Neural progenitor cell (in vitro differentiated cells): Measurements from ENCODE around the gene ADAMTS3. TPM values are rescaled to one million over a fixed set of nuclear protein-coding genes. Genes with fewer than 3 reads are reported as not detected.

ENCODE experiments used
- DNase-seq: peaks from one replicate; pipeline ENCODE4 v3.0.0-alpha.2; 2016; ENCODE audit warnings: low spot score
- H2AFZ ChIP-seq: fragments of 200-600 bp; sonication (generic); replicated peaks from 2 replicates; pipeline ENCODE4 v1.6.1; 2016; ENCODE audit warnings: antibody characterized with exemption
- H3F3A ChIP-seq: fragments of 200-600 bp; sonication (generic); 2 replicates; pipeline ENCODE4 v1.6.1; 2016; ENCODE audit warnings: antibody characterized with exemption, low read depth
- H3K27ac ChIP-seq: fragments of 200-600 bp; sonication (generic); 2 replicates; pipeline ENCODE4 v1.5.1; 2016; ENCODE audit warnings: mild to moderate bottlenecking
- H3K27me3 ChIP-seq: fragments of 200-600 bp; sonication (generic); 2 replicates; pipeline ENCODE4 v1.6.1; 2016; ENCODE audit warnings: mild to moderate bottlenecking, moderate library complexity
- H3K36me3 ChIP-seq: fragments of 200-600 bp; sonication (generic); 2 replicates; pipeline ENCODE4 v1.5.1; 2016
- H3K4me1 ChIP-seq: fragments of 200-600 bp; sonication (generic); 2 replicates; pipeline ENCODE4 v1.6.1; 2016; ENCODE audit warnings: mixed run types
- H3K4me2 ChIP-seq: fragments of 200-600 bp; sonication (generic); 2 replicates; pipeline ENCODE4 v1.6.1; 2016
- H3K4me3 ChIP-seq: fragments of 200-600 bp; sonication (generic); 2 replicates; pipeline ENCODE4 v1.5.1; 2016
- H3K79me2 ChIP-seq: fragments of 200-600 bp; sonication (generic); 2 replicates; pipeline ENCODE4 v1.6.1; 2016; ENCODE audit warnings: low read depth
- H3K9ac ChIP-seq: fragments of 200-600 bp; sonication (generic); 2 replicates; pipeline ENCODE4 v1.6.1; 2016
- H3K9me3 ChIP-seq: fragments of 200-600 bp; sonication (generic); 2 replicates; pipeline ENCODE4 v1.5.1; 2016; ENCODE audit warnings: low read depth
- H4K20me1 ChIP-seq: fragments of 200-600 bp; sonication (generic); 2 replicates; pipeline ENCODE4 v1.6.1; 2016; ENCODE audit warnings: low read depth
- H3K27ac Mint-ChIP-seq: 3 replicates; pipeline ENCODE4 v1.8.0; 2021; ENCODE audit warnings: mixed read lengths
- H3K27me3 Mint-ChIP-seq: 2 replicates; pipeline ENCODE4 v1.8.0; 2022; ENCODE audit warnings: low read depth, mild to moderate bottlenecking, inconsistent platforms, moderate library complexity, mixed read lengths; ENCODE audit not compliant: insufficient read depth
- H3K36me3 Mint-ChIP-seq: 3 replicates; pipeline ENCODE4 v1.8.0; 2021; ENCODE audit warnings: mixed read lengths
- H3K4me1 Mint-ChIP-seq: 3 replicates; pipeline ENCODE4 v1.8.0; 2021; ENCODE audit warnings: mixed read lengths
- H3K4me3 Mint-ChIP-seq: 3 replicates; pipeline ENCODE4 v1.8.0; 2021; ENCODE audit warnings: mild to moderate bottlenecking, moderate library complexity, mixed read lengths
- H3K9me3 Mint-ChIP-seq: 3 replicates; pipeline ENCODE4 v1.8.0; 2020; ENCODE audit warnings: mixed read lengths
- EZH2 ChIP-seq: fragments of 200-600 bp; sonication (generic); IDR thresholded peaks from 2 replicates; pipeline ENCODE4 v1.6.1; 2017; ENCODE audit warnings: antibody characterized with exemption, mild to moderate bottlenecking, moderate library complexity
- EZH2phosphoT487 ChIP-seq: fragments of 200-600 bp; sonication (generic); IDR thresholded peaks from 2 replicates; pipeline ENCODE4 v1.6.1; 2017; ENCODE audit warnings: antibody characterized with exemption
- total RNA-seq: library from RNA; depleted of rRNA; stranded (reverse); fragments of >200 nt; gene quantifications from 2 replicates; pipeline ENCODE4 v1.2.3, GENCODE V29; 2015; ENCODE audit warnings: low replicate concordance
- TF ChIP-seq, protein P1 (sequence below): fragments of 200-600 bp; sonication (generic); IDR thresholded peaks from 2 replicates; pipeline ENCODE4 v1.5.1; 2017; ENCODE audit warnings: antibody characterized with exemption, mild to moderate bottlenecking

Gene ADAMTS3
- total RNA-seq, 1 donor from 2014 or later = 2.1 TPM

DNA sequence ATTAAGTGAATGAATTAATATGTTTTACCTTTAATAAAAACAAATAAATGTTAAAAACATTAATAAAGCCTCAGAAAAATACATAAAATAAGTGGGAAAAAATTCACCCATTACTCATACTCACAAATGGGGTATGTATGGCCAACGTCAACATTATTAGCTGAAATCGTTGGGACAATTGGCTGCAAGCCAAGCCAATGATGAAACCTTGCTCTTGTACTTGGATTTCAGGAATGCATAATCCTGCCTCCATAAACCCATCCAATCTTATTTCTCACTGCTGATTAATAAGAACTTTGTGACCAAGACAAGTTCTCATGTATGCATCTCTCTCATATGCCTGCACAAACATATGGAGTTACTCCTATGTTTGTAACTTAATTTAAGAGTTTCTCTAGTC is 35.3 kb upstream of the ADAMTS3 start:
- Mint-ChIP-seq H3K4me3 (no peak overlapping the region), H3K27ac (no peak overlapping the region), H3K27me3 (peaks cover 2% of the 10 kb centered on the region), H3K4me1 (no peaks in the 10 kb centered on the region), H3K36me3 (peaks cover 3% of the 10 kb centered on the region), H3K9me3 (peaks cover 23% of the 10 kb centered on the region)
- TF ChIP-seq EZH2phosphoT487 = no peak
- TF ChIP-seq EZH2 = no peak
- TF ChIP-seq, protein P1, sequence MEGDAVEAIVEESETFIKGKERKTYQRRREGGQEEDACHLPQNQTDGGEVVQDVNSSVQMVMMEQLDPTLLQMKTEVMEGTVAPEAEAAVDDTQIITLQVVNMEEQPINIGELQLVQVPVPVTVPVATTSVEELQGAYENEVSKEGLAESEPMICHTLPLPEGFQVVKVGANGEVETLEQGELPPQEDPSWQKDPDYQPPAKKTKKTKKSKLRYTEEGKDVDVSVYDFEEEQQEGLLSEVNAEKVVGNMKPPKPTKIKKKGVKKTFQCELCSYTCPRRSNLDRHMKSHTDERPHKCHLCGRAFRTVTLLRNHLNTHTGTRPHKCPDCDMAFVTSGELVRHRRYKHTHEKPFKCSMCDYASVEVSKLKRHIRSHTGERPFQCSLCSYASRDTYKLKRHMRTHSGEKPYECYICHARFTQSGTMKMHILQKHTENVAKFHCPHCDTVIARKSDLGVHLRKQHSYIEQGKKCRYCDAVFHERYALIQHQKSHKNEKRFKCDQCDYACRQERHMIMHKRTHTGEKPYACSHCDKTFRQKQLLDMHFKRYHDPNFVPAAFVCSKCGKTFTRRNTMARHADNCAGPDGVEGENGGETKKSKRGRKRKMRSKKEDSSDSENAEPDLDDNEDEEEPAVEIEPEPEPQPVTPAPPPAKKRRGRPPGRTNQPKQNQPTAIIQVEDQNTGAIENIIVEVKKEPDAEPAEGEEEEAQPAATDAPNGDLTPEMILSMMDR = no peak
- no peak overlapping the region for H3K27ac ChIP-seq
- no peaks in the 10 kb centered on the region for H4K20me1 ChIP-seq
- no peaks in the 10 kb centered on the region for H3K79me2 ChIP-seq
- H3K4me1 ChIP-seq = no peaks in the 10 kb centered on the region
- no peaks in the 10 kb centered on the region for H3F3A ChIP-seq
- no peaks in the 10 kb centered on the region for H3K27me3 ChIP-seq
- no peak for DNase-seq
- no peak overlapping the region for H3K4me2 ChIP-seq
- H3K36me3 ChIP-seq = no peaks in the 10 kb centered on the region
- H3K4me3 ChIP-seq = no peak overlapping the region
- no peak overlapping the region for H3K9ac ChIP-seq
- H2AFZ ChIP-seq = no peak overlapping the region
- no peaks in the 10 kb centered on the region for H3K9me3 ChIP-seq

DNA sequence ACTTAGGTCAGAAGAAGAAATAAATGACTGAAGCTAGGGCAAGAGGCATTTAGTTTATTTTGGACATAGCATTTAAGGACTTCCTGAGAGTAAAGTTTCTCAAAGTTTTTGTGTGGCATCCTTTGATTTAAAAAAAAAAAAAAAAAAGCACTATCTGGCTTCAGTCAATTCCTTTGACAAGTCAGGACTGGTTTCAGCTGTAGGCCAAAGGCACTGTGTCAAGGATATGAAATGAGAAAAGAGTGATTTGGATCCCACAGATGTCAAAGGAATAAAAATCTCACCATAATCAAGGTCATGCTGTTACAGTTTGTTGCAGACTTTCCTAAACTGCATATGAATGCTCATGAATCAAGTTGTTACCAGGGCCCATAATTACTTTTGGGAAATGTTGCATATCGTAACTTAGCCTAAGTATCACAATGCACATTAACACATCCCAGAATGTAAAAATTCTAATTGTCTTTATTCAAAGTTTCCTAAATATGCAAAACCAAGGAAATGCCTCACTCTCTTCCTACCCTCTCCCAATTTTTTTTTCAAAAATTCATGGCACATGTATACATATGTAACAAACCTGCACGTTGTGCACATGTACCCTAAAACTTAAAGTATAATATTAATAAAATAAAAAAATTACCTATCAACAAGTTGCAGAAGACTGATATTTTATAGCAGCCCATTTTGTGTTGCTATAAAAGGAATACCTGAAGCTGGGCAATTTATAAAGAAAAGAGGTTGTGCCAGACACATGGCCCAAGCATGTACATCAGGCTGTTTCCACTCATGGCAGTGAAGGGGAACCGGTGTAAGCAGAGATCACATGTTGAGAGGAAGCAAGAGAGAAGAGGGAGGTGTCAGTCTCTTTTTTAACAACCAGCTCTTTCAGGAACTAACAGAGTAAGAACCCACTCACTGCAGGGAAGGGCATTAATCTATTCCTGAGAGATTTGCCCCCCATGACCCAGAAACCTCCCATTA is 33.7 kb upstream of the ADAMTS3 start:
- Mint-ChIP-seq H3K4me3 (no peak overlapping the region), H3K27ac (no peak overlapping the region), H3K27me3 (peaks cover 2% of the 10 kb centered on the region), H3K4me1 (no peaks in the 10 kb centered on the region), H3K9me3 (peaks cover 20% of the 10 kb centered on the region), H3K36me3 (peaks cover 2% of the 10 kb centered on the region)
- Histone ChIP-seq H3K27me3 (no peaks in the 10 kb centered on the region), H3K4me3 (no peak overlapping the region), H3K36me3 (no peaks in the 10 kb centered on the region), H3K9ac (no peak overlapping the region), H3F3A (no peaks in the 10 kb centered on the region), H3K27ac (no peak overlapping the region), H4K20me1 (no peaks in the 10 kb centered on the region), H3K79me2 (no peaks in the 10 kb centered on the region), H3K4me1 (no peaks in the 10 kb centered on the region), H3K4me2 (no peak overlapping the region), H2AFZ (no peak overlapping the region), H3K9me3 (no peaks in the 10 kb centered on the region)
- DNase-seq = no peak
- TF ChIP-seq, protein P1 = no peak
- TF ChIP-seq EZH2 = no peak
- no peak for TF ChIP-seq EZH2phosphoT487

DNA sequence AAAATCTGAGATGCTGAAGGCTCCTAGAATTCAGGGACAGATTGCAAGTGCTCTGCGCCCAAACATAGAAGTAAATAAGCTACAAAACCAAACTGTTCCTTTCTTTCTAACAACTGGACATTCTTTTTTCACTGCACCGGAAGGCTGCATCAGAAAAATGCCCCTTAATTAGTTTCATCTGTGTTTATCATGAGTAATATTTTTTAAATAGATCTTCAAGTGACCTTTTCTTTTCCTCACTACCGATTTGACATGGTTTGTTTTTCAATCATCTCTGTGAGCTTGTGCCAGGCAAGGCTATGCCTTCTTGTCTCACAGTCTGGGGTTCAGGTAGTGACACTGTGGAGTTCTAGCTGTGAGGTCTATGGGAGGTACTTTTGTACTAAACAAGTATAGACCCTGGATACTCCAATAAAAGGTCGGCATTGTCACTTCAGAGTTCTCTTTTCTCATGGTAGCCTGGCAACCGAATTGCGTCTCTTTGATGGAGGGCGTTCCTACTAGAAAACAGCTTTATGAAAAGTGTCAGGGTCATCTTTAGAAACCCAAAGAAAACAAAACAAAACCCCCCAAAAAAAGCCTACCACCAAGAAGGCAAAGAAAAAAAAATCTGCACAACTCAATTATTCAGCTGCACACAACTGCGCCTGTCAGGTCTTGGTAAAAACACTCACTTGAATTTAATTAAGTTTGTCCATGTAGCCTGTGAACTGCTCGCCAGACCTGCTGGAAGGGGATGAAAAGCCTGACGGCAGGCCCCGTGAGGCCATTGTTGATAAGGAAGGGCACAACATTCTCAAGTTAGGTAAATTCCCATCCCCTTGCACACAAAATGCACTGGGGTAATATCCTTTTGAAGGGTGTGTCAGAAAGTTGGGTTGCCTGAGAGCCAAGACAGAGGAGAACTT is 22.8 kb upstream of the ADAMTS3 start:
- no peak for DNase-seq
- no peaks in the 10 kb centered on the region for H3K27me3 ChIP-seq
- peaks cover 5% of the 10 kb centered on the region for H3K27me3 Mint-ChIP-seq
- peaks cover 4% of the 10 kb centered on the region for H3K36me3 Mint-ChIP-seq
- H3K9me3 ChIP-seq = no peaks in the 10 kb centered on the region
- H3K9me3 Mint-ChIP-seq = peaks cover 18% of the 10 kb centered on the region
- H2AFZ ChIP-seq = no peak overlapping the region
- peaks cover 26% of the 10 kb centered on the region for H3K4me1 Mint-ChIP-seq
- TF ChIP-seq EZH2 (no peak), EZH2phosphoT487 (no peak)
- TF ChIP-seq, protein P1 = no peak
- H3K9ac ChIP-seq = no peak overlapping the region
- H4K20me1 ChIP-seq = no peaks in the 10 kb centered on the region
- H3K27ac ChIP-seq = no peak overlapping the region
- no peaks in the 10 kb centered on the region for H3K79me2 ChIP-seq
- peak overlapping the region; percentile 62 for H3K4me3 Mint-ChIP-seq
- H3K36me3 ChIP-seq = peaks cover 4% of the 10 kb centered on the region
- H3K4me3 ChIP-seq = no peak overlapping the region
- no peaks in the 10 kb centered on the region for H3K4me1 ChIP-seq
- no peaks in the 10 kb centered on the region for H3F3A ChIP-seq
- H3K4me2 ChIP-seq = no peak overlapping the region
- peak overlapping the region; percentile 90 for H3K27ac Mint-ChIP-seq
